H1 (cell line): ENCODE data around the gene ARCN1. TPM values are rescaled to one million over a fixed set of nuclear protein-coding genes. Genes with fewer than 3 reads are reported as not detected.

ENCODE experiments used
- EP300 ChIP-seq, 2 experiments: IDR thresholded peaks; 1 replicate in 1 of 2; 2 replicates in 1 of 2; pipeline ENCODE4 v1.6.1; 2011 to 2012; ENCODE audit warnings: low read depth in 2 of 2, low read length in 2 of 2, mild to moderate bottlenecking in 2 of 2, borderline replicate concordance in 1 of 2, inconsistent platforms in 1 of 2, moderate library complexity in 1 of 2
- POLR2A ChIP-seq, 2 experiments: IDR thresholded peaks; 1 replicate in 1 of 2; 2 replicates in 1 of 2; pipeline ENCODE4 v1.6.1; 2011; ENCODE audit warnings: low read depth in 2 of 2, low read length in 2 of 2, mild to moderate bottlenecking in 2 of 2; ENCODE audit errors: control extremely low read depth in 1 of 2
- SP1 ChIP-seq: IDR thresholded peaks from 2 replicates; pipeline ENCODE4 v1.6.1; 2011; ENCODE audit warnings: low read depth, low read length
- TAF1 ChIP-seq: IDR thresholded peaks from 2 replicates; pipeline ENCODE4 v1.6.1; 2011; ENCODE audit warnings: mild to moderate bottlenecking, low read depth, low read length
- polyA plus RNA-seq, 7 experiments: library from polyadenylated mRNA; depleted of rRNA in 3 of 7; stranded (reverse) in 5 of 7; unstranded in 2 of 7; fragments of >200 nt in 5 of 7; fragments of 200-250 nt in 2 of 7; gene quantifications; 1 replicate in 5 of 7; 2 replicates in 1 of 7; 4 replicates in 1 of 7; pipeline versions ENCODE4 v1.2.1 to v1.2.3, GENCODE V29; 2011 to 2013; ENCODE audit warnings: missing spikeins in 2 of 7, mixed read lengths in 2 of 7
- total RNA-seq: library from RNA; stranded (reverse); fragmentation: NEBNext Ultra II Directional; extraction: Animal tissue kit (Norgen Biotek cat#: 25700); gene quantifications from 2 replicates; pipeline ENCODE4 v1.2.1, GENCODE V29; 2021

The ARCN1 gene
- total and polyA plus RNA-seq, 2 of the 8 experiments (the other 6 are each of a cell fraction or from before 2014, with no cell fraction given), result 132 to 146 TPM

DNA sequence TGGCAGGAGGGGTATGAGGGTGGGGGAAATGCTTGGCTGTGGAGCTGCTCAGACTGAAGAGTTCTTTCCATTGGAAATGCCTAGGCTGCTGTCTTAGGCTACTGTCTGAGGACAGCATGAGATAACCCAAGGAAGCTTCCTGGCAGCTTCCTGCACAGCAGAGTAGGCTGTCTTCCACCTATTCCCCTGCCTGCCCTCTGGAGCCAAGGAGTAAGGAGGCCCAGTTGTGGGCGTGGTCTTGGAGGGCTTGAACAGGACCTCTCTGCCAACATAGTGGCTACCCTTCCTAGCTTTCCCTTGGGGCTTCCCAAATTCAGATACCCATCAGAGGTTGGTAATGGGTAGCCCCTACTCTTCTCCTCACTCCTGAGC lies 61.1 kb downstream of the ARCN1 start (continued):
- no peak for TF ChIP-seq EP300 (IDR thresholded peaks at IDR 0.05; ENCODE audit: borderline replicate concordance in 1 of 2, low read depth in 2 of 2, low read length in 2 of 2)
- no peak for TF ChIP-seq SP1
- no peak for TF ChIP-seq TAF1
- no peak for TF ChIP-seq POLR2A (IDR thresholded peaks at IDR 0.05; ENCODE audit: control extremely low read depth in 1 of 2, low read depth in 2 of 2, low read length in 2 of 2)
